ENCODE results near the gene HHIPL1.

The HHIPL1 gene

DNA sequence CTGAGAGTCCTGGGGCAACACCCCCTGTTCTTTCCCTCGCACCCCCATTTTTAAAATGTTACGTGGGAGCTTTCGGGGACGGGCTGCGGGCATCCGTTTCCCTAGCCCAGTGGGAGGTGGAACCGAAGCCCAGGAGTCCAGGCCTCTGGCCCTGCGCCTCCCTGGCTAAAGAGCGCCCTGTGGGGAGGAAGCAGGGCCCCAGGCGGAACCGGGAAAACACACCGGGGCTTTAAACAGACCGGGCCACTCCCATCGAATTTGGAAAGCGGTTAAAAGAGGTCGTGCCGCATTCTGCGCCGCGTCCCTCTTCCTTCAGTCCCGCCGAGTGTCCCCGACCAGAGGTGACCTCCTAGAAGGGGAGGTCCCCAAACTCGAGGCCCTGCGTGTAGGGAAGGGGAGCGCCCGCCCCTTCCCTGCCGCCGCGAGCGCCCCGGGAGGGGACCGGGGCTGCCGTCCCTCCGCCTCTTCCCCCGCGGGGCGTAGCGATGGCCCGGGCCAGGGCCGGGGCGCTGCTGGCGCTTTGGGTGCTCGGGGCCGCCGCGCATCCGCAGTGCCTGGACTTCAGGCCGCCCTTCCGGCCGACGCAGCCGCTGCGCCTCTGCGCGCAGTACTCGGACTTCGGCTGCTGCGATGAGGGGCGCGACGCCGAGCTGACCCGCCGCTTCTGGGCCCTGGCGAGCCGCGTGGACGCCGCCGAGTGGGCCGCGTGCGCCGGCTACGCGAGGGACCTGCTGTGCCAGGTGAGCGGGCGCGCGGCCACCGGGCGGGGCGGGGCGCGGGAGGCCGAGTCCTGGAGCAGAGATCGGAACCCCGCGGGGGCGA lies at the start of gene HHIPL1:
Gene HHIPL1, plus strand, starts transcription at position 407 of the 822 bp plus-strand sequence. Its CDS starts 79 bp downstream, at position 486.
- no peak for DNase-seq

DNA sequence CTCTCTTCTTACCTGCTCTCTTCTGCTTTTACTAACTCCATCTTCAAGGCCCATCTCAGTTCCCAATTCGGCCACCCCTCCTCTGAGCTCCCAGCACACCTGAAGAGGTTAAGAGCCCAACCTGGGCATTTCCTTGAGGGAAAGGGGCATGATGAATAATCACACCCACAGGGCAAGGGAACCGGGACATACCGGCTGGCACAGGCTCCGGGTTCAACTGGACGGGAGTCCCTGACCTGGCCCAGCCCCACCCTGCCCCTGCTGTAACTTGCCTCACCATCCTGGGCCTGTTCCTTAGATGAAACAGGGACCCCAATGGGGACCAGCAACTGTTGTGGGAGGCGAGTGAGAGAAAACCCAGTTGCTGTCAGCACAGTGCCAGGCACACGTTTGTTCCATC lies 49.4 kb upstream of the HHIPL1 start:
- no peak for DNase-seq

DNA sequence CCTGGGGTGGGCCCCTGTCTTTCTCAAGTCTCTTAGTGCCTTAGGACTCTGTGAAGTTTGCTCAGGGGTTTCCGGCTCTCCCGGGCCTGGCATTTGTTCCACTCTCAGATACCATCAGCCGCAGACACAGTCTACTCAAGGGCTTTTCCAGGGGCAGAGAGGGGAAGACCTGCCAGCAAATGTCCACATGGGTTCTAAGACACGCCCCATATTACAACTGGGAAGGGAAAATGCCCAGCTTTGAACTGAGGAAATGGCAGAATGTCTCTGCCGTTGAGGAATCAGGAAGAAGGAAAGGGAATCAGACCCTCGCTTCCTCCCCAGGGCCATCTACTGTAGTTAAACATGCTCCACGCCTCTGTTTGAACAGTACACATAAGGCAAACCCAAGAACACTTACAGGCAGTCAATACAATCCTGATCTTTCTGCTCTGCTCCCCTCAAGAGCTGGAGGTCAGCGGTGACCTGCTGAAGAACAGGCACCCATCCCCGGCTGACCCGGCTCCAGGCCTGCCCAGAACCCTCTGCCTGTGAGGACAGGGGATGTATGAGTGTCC lies 48.8 kb upstream of the HHIPL1 start:
- no peak for DNase-seq

DNA sequence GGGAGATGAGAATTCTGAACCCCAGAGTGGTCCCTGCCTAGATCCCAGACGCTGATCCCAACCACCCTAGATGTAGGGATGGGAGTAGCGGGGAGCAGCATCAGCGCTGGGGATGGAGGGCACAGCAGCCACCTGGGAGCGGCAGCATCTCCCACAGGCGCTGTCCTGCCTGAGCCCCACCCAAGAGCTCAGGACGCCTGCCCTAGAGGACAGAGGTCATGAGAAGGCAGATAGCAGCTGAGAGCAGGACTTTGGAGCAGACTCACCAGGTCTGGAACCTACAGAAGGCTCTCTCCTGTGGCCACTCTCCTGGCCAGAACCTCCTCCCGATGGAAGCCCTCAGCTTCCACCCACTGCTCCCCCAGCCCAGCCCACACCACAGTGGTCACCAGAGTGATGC lies 48.2 kb upstream of the HHIPL1 start:
- DNase-seq: no peak

DNA sequence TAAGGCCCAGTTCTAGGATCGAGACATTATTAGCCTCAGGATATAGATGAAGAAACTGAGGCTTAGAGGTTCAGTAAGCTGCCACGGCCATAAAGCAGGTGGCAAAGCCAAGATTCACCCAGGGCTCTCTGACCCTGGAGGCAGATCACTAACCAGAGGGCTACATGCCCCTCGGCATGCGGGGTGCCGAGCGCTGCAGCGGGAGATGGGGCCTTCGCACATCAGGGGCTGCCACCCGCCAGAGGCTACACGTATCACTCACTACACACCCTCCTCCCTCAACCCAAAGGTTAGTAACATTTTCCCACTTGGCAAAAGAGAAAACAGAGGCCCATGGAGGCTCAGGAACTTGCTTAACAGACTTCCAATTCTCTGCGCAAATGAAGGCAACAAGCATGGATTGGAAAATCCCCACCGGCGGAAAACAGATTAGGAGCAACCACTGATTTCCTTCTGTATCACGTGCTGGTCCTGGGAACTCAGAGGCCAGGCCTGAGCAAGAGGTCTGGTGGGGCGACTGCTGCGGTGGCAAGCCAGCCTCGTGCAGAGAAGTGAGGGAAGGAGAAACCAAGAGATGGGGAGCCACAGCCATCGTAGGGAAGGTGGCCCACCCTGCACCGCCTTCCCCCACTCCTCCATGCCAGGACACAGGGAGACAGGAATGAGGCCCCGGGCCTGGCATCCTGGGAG lies 46.9 kb upstream of the HHIPL1 start:
- no peak for DNase-seq

DNA sequence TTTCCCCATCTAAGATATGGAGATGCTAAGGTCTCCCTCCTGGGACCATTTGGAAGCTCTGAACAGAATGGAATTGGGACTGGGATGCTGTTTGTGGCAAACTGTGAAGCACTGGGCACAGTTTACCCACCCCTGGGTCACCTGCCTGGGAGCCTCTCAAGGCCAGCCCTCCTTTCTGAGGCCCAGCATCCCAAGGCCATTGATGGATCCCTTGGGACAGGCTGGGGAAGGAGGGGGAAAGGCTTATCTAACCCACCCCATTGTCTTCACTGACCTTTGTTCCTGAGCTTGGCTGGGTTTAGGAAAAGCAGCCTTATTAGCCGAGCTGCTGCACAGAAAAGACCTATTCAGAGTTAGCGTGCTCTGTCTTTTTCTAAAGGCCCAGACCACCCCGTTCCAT lies 46.2 kb upstream of the HHIPL1 start:
- no peak for DNase-seq

DNA sequence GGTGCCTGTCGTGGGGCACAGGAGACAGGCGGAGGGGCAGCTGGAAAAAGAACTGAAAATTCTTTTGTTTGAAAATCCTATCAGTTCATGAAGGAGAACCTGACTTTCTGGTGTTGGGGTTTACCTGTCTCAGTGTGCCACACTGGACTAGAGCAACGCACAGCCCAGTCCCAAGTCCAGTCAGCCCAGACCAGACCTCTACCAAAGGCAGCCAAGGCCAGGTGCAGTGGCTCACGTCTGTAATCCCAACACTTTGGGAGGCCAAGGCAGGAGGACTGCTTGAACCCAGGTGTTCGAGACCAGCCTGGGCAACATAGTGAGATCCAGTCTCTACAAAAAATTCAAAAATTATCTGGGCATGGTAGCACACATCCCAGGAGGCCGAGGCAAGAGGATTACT lies 45.5 kb upstream of the HHIPL1 start:
- DNase-seq: no peak

DNA sequence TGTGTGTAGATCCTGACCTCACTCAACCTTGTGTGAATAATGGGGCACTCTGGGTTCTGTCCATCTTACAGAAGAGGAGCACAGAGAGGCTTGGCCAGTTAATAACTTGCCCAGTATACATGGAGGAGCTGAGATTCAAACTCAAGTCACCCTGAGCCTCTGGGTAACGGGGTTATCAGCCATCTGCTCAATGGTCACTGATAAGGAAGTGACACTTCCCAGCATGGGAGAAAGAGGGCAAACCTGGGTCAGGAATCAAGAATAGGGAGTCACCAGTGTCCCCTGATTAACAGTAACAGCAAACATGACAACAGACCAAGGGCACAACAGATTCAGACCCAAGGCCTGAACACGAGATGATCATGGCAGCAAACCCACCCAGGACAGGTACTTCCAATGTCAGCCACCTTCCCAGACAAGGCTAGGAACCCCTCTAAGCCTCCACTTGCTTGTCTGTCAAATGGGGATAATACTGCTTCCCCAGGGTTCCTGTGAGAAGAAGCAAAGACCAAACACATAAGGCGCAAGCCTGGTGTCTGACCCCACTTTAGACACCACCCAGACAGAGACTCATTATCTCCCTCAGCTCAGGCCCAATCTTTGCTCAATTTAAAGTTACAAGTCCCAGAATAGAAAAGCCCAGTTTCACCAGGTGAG lies 44.6 kb upstream of the HHIPL1 start:
- DNase-seq: no peak

DNA sequence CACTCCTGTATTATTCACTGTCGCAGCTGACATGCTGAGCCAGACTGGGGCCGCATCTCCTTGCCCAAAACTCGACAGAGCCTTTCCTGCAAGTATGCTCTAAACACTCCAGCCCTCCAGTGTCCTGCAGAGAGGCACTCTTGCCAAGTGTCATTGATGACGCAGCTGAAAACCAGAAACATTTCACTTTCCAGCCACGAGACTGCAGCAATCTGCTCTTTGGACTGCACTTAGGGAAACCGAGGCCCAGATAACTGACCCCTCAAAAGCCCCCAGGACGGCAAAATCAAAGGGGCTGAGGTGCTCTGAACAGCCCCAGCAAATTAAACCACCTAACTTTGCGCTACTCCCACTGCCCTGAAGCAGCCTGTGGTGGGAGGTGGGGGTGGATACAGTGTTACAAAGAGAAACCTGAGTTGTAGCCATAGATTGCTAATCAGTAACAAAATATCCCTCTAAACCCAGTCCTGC lies 43.5 kb upstream of the HHIPL1 start:
- DNase-seq: no peak

DNA sequence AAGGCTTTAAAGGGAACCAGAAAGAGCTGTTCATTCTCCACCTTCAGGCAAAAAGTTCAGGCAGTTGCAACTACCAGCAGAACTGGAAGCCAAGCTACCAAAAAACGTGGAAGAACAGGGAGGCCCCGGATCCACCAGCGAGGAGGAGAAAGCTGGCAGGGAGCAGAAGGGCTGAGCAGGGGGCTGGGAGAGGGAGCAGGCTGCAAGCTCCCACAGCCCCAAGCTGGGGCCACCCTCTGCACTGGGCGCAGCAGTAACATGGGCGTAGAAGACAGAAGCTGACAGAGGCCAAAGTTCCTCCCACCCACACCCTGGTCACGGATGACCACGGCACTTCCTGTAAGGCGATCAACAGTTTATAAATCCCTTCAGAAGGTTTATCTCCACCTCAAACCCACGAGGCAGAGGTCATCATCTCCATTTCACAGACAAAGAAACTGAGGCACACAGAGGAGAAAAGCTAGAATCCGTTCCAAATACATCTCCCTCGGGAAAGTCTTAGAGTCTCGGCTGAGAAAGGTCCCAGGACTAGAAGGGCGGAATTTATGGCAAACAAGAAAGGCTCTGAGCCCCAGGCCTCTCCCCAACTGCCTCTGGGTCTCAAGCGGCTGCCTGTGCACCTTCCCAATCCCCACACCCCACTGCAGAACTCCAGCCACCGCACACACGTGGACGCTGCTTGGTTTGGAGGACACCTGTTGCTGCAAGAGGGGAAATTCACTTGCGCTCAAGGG lies 42.7 kb upstream of the HHIPL1 start:
- no peak for DNase-seq

DNA sequence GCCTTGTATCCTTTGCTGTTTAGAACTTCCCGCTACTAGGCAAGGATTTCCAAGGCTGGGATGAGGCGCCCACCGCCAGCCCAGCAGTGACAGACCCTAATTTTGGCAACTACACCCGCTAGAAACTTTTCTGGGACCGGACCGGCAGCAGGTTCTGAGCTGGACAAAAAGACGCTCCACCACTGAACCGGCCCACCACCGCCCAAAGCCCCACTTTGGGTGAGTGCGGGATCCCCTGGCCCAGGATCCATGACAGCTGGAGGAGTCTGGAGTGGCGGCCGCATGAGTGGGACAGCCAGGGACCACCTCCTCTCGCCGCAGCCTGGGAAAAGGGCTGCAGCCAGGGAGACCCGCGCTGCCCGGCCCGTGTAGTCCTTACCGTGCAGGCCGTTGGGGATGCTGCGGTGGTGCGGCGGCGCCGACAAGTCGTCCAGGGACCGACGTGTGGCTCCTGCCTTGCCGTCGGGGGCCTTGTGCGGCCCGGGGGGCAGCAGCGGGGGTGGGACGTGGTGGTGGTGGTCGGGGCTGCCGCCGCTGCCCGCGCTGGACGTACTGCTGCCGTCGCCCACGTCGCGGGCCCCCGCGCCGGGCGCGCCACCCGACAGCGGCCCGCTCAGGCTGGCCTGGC lies 42.0 kb upstream of the HHIPL1 start:
- no peak for DNase-seq

DNA sequence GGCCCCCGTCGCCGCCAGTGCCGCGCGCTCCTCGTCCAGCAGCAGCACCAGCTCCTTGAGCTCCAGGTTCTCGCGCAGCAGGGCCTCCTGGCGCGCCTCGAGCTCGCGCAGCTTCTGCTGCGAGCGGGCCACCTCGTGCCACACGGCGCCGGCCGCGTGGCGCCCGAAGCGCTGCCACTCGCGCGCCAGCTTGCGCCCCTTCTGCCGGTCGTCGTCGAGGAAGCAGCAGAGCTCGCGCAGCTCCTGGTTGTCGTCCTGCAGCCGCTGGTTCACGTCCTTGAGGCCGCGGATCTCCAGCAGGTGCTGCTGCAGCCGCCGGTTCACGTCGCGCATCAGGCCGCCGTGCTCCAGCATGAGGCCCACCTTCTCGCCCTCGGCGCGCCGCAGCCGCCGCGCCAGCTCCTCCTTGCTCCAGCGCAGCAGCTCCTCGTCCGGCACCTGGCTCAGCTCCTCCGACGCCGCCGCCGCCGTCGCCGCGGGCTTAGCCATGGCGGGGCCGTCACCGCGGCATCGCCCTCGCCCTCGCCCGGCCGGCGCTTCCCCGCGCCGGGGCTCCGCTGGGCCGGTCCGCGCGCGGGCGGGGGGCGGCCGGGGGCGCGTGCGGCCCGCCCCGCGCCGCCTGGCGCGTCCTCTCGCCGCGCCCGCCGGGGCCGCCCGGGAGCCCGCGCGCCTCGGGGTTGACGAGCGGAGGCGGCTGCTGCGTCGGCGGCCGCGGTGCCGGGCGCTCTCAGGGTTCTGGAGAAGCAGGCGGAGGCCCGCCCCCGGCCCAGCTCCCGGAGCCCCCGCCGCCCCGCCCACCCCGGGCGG lies 41.3 kb upstream of the HHIPL1 start, which contains the start of gene CCDC85C:
Gene CCDC85C, minus strand, starts transcription at position 737 of the 807 bp plus-strand sequence. Its CDS starts 248 bp downstream, at position 489.
- no peak for DNase-seq

DNA sequence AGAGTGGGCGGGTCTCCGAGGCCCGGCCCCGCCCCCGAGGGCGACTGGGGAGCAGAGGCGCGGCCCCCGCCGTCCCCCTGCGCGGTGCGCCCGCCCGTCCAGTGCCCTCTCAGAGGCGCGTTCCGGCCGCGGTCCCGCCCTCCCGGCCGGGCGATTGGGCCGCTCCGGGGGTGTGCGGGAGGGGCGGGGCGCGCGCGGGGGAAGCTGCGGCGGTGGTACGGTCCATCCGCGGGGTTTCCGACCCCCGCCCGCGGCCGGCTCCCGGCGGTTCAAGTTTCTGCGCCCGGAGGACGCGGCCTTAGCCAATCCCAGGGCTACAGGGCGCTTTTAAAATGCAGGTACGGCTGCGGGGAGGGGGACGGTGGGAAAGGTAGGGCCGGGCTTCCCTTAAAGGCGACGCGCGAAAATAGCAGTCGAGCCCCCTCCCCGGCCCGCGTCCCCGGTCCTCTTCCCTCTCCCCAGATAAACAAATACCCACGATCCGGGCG lies 40.6 kb upstream of the HHIPL1 start:
- DNase-seq: peak; percentile 98

DNA sequence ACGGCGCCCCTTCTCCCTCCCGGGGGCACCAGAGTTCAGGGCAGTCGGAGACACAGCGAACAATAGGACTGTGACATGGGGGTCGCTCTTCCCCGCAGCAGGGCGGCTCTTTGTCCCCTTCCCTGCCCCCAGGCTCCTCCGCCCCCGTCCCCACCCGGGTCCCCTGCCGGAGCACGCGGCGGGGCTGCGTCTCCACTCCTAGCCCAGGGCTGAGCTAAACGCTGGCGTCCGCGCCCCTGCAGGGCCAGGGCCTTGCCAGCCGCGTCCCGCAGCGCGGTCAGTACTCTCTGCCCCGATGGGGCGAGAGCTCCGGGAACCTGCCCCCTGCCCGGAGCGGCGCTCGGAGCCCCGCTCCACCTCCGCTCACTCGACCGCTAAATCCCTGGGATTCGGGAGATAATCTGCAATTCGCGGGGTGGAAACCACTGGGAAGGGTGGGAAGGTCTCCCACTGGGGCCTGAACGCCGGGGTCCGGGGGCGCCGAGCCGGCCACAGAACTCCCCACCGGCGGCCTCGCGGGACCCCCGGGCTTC lies 40.1 kb upstream of the HHIPL1 start:
- peak; percentile 74 for DNase-seq

DNA sequence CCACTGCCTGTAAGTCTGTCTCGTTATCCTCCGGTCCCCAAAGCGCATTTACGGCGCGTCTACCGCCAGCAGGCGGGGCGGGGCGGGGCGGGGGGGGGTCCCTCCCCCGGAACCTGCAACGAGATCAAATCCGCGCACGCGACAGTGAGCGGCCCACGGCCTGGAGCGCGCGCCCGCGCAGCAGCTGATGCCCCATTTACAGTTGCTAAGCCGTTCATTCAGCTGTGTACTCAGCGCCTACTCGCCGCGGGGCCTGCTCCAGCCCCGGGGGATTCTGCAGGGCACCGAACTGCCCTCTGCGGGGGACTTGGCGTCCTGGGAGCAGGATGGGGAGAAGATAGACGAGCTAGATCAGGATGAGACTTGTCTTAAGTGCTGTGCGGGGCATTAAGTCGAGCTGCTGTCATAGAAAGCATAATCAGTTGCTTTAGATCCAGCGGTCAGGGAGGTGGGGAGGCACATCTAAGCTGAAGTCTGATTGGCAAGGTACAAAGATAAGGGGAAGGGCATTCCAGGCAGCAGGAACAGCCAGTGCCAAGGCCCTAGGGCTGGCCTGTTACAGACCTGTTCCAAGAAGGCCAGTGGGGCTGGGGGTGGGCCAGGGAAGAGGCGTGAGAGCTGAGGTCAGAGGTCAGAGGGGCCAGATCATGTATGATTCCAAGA lies 39.5 kb upstream of the HHIPL1 start:
- DNase-seq: peak; percentile 73

DNA sequence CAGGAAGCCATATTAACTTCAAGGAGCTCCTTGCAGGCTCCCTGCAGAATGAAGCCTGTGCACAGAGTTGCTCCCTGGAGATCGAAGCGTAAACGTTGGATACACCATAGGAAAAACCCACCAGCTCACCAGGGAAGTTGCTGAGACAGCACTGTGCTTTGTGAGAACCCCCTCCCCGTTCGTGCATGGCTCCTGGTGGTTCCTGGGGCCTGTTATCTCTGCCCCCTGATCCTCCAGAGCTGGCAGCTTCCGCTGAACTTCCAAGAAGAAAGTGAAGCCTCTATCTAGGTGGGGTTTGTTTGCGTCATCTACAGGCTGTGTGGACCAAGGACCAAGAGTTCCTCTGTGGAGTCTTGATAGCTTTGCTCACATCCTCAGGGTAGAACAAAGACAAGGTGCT lies 38.6 kb upstream of the HHIPL1 start:
- DNase-seq: no peak

DNA sequence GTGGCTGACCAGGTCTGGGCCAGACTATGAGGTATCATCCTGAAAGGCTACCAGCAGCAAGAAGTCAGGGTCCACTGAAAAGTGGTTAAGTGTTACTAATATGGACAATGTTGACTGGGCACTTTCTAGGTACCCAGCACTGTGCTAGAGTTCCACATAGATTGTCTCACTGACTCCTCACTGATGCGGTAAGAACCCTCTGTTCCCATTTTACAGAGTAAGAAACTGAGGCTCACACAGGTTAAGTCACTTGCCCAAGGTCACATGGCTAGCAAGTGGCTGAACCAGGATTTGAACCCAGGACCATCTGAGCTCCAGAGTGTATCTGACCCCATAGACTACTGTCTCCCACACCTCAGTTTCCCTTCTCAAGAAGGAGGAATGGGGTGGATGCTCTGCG lies 36.3 kb upstream of the HHIPL1 start:
- no peak for DNase-seq

DNA sequence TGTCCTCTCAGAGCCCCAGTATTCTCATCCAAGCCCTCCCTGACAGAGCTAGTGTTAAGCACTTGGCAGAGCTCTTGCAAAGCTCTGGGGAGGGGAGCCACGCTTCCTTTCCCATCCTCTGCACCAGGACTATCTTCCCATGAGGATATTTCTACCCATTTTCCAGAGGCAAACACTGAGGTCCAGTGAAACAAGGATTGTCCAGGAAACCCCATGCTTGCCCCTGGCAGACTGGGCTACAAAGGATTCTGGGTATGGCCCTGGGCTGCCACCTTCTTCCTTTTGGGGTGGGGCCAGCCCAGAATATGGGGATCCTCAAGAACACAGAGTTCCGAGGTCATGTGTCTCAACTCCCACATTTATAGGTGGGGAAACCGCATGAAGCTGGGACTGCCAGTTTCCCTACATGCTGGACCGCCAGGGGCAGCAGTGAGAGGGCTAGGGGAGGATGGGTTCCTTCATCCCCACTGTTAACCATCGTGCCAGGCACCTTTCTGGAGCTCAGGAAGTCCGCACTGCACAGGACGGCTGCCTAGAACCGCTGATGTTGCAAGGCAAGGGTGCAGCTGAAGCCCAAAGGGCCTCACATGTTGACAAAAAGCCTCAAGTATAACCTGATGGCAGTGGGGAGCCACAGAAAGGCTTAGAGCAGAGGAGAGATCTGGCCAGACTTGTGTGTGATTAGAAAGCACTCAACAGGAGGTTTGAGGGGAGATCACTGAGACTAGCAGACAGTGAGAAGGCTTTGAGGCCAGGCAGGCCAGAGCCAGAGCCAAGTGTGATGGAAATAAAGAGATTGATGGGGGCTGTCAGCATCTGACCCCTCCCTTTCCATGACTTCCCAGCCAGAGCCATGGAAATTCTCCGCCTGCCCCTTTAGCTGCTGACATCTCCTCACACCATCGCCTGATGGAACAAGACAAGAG lies 35.4 kb upstream of the HHIPL1 start:
- DNase-seq: no peak

DNA sequence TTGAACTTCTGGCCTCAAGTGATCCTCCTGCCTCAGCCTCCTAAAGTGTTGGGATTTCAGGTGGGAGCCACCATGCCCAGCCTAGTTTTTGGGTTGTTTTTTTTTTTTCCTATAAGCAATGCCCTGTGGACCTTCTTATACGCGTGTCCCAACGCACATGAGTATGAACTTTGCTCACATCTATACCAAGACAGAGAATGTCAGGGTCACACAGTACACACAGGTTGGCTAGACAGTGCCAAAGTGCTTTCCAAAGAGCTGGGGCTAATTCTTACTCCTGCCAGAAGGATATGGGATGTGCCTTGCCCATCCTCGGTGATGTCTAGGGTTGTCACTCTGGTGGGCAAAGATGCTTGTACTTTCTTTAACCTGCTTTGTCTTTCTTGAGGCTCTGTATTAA lies 33.3 kb upstream of the HHIPL1 start:
- no peak for DNase-seq
